ENCODE measurements around the gene LY6G6F.

The LY6G6F gene

GRCh38 chr6:31722173-31722572 lies 15.5 kb downstream of the LY6G6F start:
- no peak overlapping the region for H3K4me3 ChIP-seq (ENCODE audit: low read depth, low read length)

GRCh38 chr6:31723245-31723979 lies 16.7 kb downstream of the LY6G6F start, which contains the start of gene MPIG6B:
MPIG6B (plus strand) TSS chr6:31723373; CDS start chr6:31723384, 11 bp downstream.
- H3K4me3 ChIP-seq (ENCODE audit: low read depth, low read length), result no peak within 1 kb of the TSS

- H3K4me3 ChIP-seq (ENCODE audit: low read depth, low read length), result no peak overlapping the region
These were observed 17.5 kb downstream of the LY6G6F start for GRCh38 chr6:31723980-31724691.

GRCh38 chr6:31725502-31726350 lies 19.1 kb downstream of the LY6G6F start:
- no peak overlapping the region for H3K4me3 ChIP-seq (ENCODE audit: low read depth, low read length)

- no peak overlapping the region for H3K4me3 ChIP-seq (ENCODE audit: low read depth, low read length)
These were observed 20.5 kb downstream of the LY6G6F start for GRCh38 chr6:31727034-31727716.

GRCh38 chr6:31727717-31728671 lies 21.3 kb downstream of the LY6G6F start:
- no peak overlapping the region for H3K4me3 ChIP-seq (ENCODE audit: low read depth, low read length)

GRCh38 chr6:31728767-31729514 lies 22.3 kb downstream of the LY6G6F start, which contains the start of gene DDAH2:
DDAH2 (minus strand) TSS chr6:31729299; CDS start chr6:31729161, 138 bp downstream.
- peak within 1 kb of the TSS; percentile 82 for H3K4me3 ChIP-seq (ENCODE audit: low read depth, low read length)

GRCh38 chr6:31729515-31729978 lies 22.9 kb downstream of the LY6G6F start:
- peak overlapping the region; percentile 82 for H3K4me3 ChIP-seq (ENCODE audit: low read depth, low read length)

GRCh38 chr6:31729979-31730630 lies 23.4 kb downstream of the LY6G6F start:
- peak overlapping the region; percentile 82 for H3K4me3 ChIP-seq (ENCODE audit: low read depth, low read length)

- no peak overlapping the region for H3K4me3 ChIP-seq (ENCODE audit: low read depth, low read length)
These were observed 24.0 kb downstream of the LY6G6F start for GRCh38 chr6:31730631-31731086.

- H3K4me3 ChIP-seq (ENCODE audit: low read depth, low read length), result no peak overlapping the region
These were observed 25.4 kb downstream of the LY6G6F start for GRCh38 chr6:31732029-31732428.

GRCh38 chr6:31733734-31734133 lies 27.1 kb downstream of the LY6G6F start:
- no peak overlapping the region for H3K4me3 ChIP-seq (ENCODE audit: low read depth, low read length)

- H3K4me3 ChIP-seq (ENCODE audit: low read depth, low read length), result peak overlapping the region; percentile 83
These were observed 27.7 kb downstream of the LY6G6F start for GRCh38 chr6:31734247-31734820.

GRCh38 chr6:31734821-31735406 lies 28.2 kb downstream of the LY6G6F start:
- peak overlapping the region; percentile 83 for H3K4me3 ChIP-seq (ENCODE audit: low read depth, low read length)

- H3K4me3 ChIP-seq (ENCODE audit: low read depth, low read length), result peak within 1 kb of the TSS; percentile 83
These were observed 29.5 kb downstream of the LY6G6F start, which contains the start of gene CLIC1 for GRCh38 chr6:31736021-31736767. CLIC1 (minus strand) TSS chr6:31736530; CDS start chr6:31736300, 230 bp downstream.

- peak overlapping the region; percentile 83 for H3K4me3 ChIP-seq (ENCODE audit: low read depth, low read length)
These were observed 30.2 kb downstream of the LY6G6F start for GRCh38 chr6:31736768-31737314.
